RWPE2 (cell line): ENCODE results near the gene DAP.

Experiments used
- ATAC-seq: fragments of 200-7000 bp; cut with Tn5 transposase; 3 replicates; pipeline ENCODE4 v1.9.1; 2021; ENCODE audit warnings: low read depth
- DNase-seq: peaks from one replicate; pipeline ENCODE4 v3.0.0-alpha.2; 2020; ENCODE audit warnings: low spot score
- H3K27ac ChIP-seq: fragments of 450-650 bp; 2 replicates; pipeline ENCODE4 v1.5.1; 2017; ENCODE audit warnings: mild to moderate bottlenecking; ENCODE audit not compliant: poor library complexity, severe bottlenecking
- H3K27me3 ChIP-seq: fragments of 250-450 bp; sonication (Bioruptor Pico); 2 replicates; pipeline ENCODE4 v1.5.1; 2021; ENCODE audit warnings: mild to moderate bottlenecking, moderate library complexity; ENCODE audit not compliant: insufficient read depth, poor library complexity, severe bottlenecking
- H3K36me3 ChIP-seq: fragments of 250-450 bp; sonication (Bioruptor Pico); 2 replicates; pipeline ENCODE4 v1.5.1; 2020; ENCODE audit warnings: low read depth, mild to moderate bottlenecking, moderate library complexity
- H3K4me1 ChIP-seq: fragments of 250-450 bp; sonication (Bioruptor Pico); 2 replicates; pipeline ENCODE4 v1.5.1; 2021; ENCODE audit warnings: mild to moderate bottlenecking, moderate library complexity; ENCODE audit not compliant: insufficient read depth, poor library complexity, severe bottlenecking
- H3K4me3 ChIP-seq: fragments of 250-450 bp; sonication (Bioruptor Pico); 2 replicates; pipeline ENCODE4 v1.5.1; 2021; ENCODE audit warnings: mild to moderate bottlenecking, moderate library complexity; ENCODE audit not compliant: severe bottlenecking
- H3K9me3 ChIP-seq: fragments of 250-450 bp; sonication (Bioruptor Pico); 2 replicates; pipeline ENCODE4 v1.5.1; 2021; ENCODE audit warnings: mild to moderate bottlenecking, moderate library complexity; ENCODE audit not compliant: severe bottlenecking
- CTCF ChIP-seq: fragments of 450-650 bp; IDR thresholded peaks from one replicate; pipeline ENCODE4 v1.5.1; 2017; ENCODE audit warnings: mild to moderate bottlenecking, moderate library complexity; ENCODE audit not compliant: poor library complexity, severe bottlenecking

The DAP gene

GRCh38 chr5:10675177-10675700 is 85.8 kb downstream of the DAP start:
- ATAC-seq (peak; percentile 11; the same call in 2 of the 3 replicates), DNase-seq (peak; percentile 47)
- H3K27ac ChIP-seq, result no peak overlapping the region
- H3K27me3 ChIP-seq, result no peaks in the 10 kb centered on the region
- no peaks in the 10 kb centered on the region for H3K4me1 ChIP-seq
- TF ChIP-seq CTCF, result no peak
- no peak overlapping the region for H3K4me3 ChIP-seq
- H3K36me3 ChIP-seq, result peaks cover 14% of the 10 kb centered on the region
- H3K9me3 ChIP-seq, result no peaks in the 10 kb centered on the region

DNA sequence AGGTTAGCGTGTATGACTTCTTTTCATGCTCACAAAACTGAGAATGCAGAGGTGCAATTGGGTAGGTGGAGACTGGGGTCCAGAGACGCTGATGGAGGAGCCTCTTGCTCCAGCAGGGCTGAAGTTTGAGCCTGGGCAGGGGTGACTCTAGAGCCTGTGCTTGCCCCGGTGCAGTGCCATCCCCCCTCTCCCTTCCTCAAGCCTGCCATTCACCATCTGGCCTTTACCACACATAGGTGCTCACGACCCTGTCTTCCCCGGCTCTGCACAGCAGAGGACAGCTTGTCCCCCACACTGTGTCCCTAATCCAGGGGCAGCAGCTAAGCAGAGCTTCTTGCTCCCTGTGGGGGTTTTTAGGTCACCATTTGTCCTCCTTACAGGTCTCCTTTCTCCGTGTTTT is 86.5 kb downstream of the DAP start:
- TF ChIP-seq CTCF, result no peak
- no peak overlapping the region for H3K4me3 ChIP-seq
- H3K27ac ChIP-seq, result no peak overlapping the region
- no peaks in the 10 kb centered on the region for H3K4me1 ChIP-seq
- peak; percentile 30; the same call in 1 of the 3 replicates for ATAC-seq
- no peaks in the 10 kb centered on the region for H3K9me3 ChIP-seq
- DNase-seq, result no peak
- no peaks in the 10 kb centered on the region for H3K27me3 ChIP-seq
- H3K36me3 ChIP-seq, result peaks cover 8% of the 10 kb centered on the region

- no peak for TF ChIP-seq CTCF
- Histone ChIP-seq H3K4me3 (no peak overlapping the region), H3K9me3 (no peaks in the 10 kb centered on the region), H3K27me3 (no peaks in the 10 kb centered on the region), H3K36me3 (peaks cover 3% of the 10 kb centered on the region), H3K4me1 (no peaks in the 10 kb centered on the region), H3K27ac (no peak overlapping the region)
- ATAC-seq (no peak), DNase-seq (no peak)
Measured at GRCh38 chr5:10674096-10674495, 86.9 kb downstream of the DAP start.

- H3K36me3 ChIP-seq, result no peaks in the 10 kb centered on the region
- no peak for DNase-seq
- ATAC-seq, result no peak
- H3K9me3 ChIP-seq, result no peaks in the 10 kb centered on the region
- H3K4me3 ChIP-seq, result no peak overlapping the region
- no peaks in the 10 kb centered on the region for H3K27me3 ChIP-seq
- no peak for TF ChIP-seq CTCF
- H3K27ac ChIP-seq, result no peak overlapping the region
- H3K4me1 ChIP-seq, result no peaks in the 10 kb centered on the region
Measured at GRCh38 chr5:10673407-10673806, 87.6 kb downstream of the DAP start.

DNA sequence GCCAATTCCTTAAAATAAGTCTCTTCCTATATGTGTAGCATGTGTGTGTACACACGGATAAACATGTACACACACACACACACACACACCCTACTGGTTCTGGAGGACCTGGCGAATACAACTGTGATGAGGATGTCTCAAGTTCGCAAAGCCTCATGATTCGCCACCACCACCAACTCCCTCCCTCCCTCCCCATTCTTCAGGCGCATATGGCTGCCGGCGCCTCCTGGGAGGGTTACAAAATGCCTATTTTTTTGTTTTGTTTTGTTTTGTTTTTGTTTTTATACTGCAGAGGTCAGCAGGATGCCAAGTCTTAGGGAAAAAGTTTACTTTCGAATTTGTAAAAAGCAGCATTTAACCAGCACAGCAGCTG is 88.0 kb downstream of the DAP start:
- no peak overlapping the region for H3K4me3 ChIP-seq
- H3K9me3 ChIP-seq, result no peaks in the 10 kb centered on the region
- DNase-seq (no peak), ATAC-seq (no peak)
- H3K27ac ChIP-seq, result no peak overlapping the region
- no peak for TF ChIP-seq CTCF
- H3K36me3 ChIP-seq, result no peaks in the 10 kb centered on the region
- H3K4me1 ChIP-seq, result no peaks in the 10 kb centered on the region
- H3K27me3 ChIP-seq, result no peaks in the 10 kb centered on the region
